GM18520 (cell line): ENCODE results near the gene CCND2.

Experiments used
- ATAC-seq: cut with Tn5 transposase; IDR thresholded peaks from one replicate; pipeline ENCODE4 v1.9.1; 2021; ENCODE audit not compliant: unreplicated experiment

Gene CCND2

GRCh38 chr12:4276524-4277204 is 3.1 kb downstream of the CCND2 start:
- peak; percentile 29 for ATAC-seq

- no peak for ATAC-seq
These were observed 3.6 kb downstream of the CCND2 start for GRCh38 chr12:4277205-4277543.

- ATAC-seq: no peak
These were observed 4.3 kb downstream of the CCND2 start for GRCh38 chr12:4277857-4278256.

- ATAC-seq: no peak
These were observed 5.0 kb downstream of the CCND2 start for GRCh38 chr12:4278329-4279197.

GRCh38 chr12:4279198-4279690 is 5.7 kb downstream of the CCND2 start:
- no peak for ATAC-seq

- ATAC-seq: no peak
These were observed 7.0 kb downstream of the CCND2 start for GRCh38 chr12:4280351-4281163.

GRCh38 chr12:4281173-4281654 is 7.7 kb downstream of the CCND2 start:
- ATAC-seq: no peak

GRCh38 chr12:4282103-4282891 is 8.7 kb downstream of the CCND2 start:
- no peak for ATAC-seq

- ATAC-seq: no peak
These were observed 9.4 kb downstream of the CCND2 start for GRCh38 chr12:4282892-4283511.

GRCh38 chr12:4283512-4284255 is 10.1 kb downstream of the CCND2 start:
- no peak for ATAC-seq

- ATAC-seq: no peak
These were observed 10.7 kb downstream of the CCND2 start for GRCh38 chr12:4284306-4284705.

- ATAC-seq: no peak
These were observed 11.5 kb downstream of the CCND2 start for GRCh38 chr12:4285070-4285469.

GRCh38 chr12:4286228-4286627 is 12.7 kb downstream of the CCND2 start:
- no peak for ATAC-seq

GRCh38 chr12:4286771-4287317 is 13.3 kb downstream of the CCND2 start:
- no peak for ATAC-seq

- no peak for ATAC-seq
These were observed 14.0 kb downstream of the CCND2 start for GRCh38 chr12:4287325-4288211.

- ATAC-seq: no peak
These were observed 15.0 kb downstream of the CCND2 start for GRCh38 chr12:4288296-4289131.

GRCh38 chr12:4289231-4289878 is 15.8 kb downstream of the CCND2 start:
- no peak for ATAC-seq
